Effector CD4-positive, alpha-beta T cell (primary cell): ENCODE results near the gene ADORA2A.

Source experiments
- DNase-seq: peaks from one replicate; pipeline ENCODE4 v3.0.0-alpha.2; 2020

The ADORA2A gene

DNA sequence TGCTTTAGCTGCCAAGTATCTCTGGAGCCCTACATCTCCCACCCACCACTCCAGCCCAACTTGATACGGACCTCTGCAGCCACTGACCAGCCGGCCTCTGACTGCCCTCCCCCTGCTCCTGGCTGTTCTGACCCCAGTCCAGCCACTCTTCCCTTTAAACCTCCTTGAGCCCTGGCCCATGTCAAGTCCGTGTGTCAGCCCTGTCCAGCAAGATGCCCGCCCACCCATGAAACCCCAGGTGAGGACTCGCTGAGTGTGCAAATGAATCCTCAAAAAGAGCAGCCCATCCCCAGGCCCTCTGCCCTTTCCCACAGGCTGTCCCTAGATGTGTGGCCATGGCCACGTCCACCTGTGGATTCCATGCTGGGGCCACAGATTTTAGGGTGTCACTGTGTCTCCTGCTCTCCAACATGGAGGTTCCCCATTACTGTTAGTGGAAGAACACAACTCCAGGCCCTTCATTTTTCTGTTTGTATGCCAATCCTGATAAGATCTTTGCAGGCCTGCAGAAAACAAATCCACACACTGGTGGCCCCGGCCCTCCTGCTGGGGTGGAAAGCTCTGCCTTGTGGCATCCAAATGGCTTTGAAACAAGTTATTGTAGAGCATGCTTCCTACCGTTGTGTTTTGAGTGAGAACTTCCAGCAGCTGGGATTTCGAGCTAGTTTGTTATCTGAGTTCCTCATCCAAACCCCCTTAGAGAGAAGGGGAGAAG is 22.7 kb upstream of the ADORA2A start:
- DNase-seq = no peak

DNA sequence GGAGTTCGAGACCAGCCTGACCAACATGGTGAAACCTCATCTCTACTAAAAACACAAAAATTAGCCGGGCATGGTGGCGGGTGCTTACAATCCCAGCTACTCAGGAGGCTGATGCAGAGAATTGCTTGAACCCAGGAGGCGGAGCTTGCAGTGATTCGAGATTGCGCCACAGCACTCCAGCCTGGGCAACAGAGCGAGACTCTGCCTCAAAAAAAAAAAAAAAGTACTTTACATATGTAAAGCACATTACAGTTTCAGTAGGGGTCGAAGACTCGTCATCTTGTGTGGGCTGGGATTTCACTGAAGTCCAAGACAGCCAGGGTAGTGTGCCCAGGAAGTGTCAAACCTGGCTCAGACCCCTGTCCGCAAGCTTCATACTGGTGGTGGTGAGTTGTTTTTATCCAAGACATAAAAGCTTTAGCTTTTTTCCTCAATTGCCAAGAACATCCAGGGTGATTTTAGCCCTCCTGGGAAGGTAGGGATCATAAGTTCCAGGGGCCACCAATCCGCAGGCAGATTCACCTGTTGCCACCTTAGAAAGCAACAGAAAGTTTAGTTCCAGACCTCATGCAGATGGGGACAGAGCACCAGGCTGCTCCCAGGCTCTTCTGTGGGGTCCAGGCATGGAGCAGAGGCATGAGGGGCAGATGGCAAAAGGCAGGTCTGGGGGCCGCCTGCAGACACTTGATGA is 21.6 kb upstream of the ADORA2A start:
- no peak for DNase-seq

DNA sequence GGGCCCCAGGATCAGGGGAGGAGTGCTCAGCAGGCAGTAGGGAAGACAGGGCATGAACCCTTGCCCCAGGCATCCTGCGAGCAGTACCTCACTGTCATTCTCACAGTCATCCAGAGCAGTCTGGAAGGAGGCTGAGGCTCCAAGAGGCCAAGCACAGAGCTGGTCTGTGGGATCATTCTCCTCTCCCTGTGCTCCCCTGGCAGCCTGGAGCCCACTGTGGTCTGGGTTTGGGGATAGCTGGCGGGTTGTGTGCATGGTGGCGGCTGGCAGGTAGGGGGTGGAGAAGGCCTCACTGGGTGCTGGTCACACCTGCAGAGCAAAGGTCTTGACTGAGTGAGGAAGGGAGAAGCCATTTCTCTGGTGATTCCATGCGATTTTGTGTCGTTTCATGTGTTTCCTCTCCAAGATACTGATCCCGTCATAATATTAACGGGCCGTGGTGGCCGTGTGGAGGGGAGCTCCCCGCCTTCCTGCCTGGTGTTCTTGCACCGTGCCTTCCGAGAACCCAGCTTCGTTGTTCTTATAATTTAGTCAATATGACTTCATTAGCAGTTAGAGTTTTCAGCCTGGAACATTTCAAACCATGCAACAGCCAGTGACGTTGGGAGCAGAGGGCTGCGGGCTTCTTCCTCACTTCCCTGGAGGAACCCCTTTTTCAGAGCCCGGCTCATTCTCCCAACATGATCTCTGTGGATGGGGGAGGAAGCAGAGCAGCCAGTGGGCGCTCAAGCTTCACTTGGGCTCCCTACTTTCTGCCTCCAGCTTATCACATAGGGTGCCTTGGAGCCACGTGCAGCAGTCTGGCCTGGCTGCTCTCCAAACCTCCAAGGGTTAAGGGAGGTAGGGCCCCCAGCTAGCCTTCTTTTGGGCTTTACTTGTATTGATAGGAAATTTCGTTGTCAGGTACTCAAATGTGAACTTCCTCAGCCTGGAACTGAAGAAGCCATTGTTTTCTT is 20.8 kb upstream of the ADORA2A start:
- DNase-seq = no peak

DNA sequence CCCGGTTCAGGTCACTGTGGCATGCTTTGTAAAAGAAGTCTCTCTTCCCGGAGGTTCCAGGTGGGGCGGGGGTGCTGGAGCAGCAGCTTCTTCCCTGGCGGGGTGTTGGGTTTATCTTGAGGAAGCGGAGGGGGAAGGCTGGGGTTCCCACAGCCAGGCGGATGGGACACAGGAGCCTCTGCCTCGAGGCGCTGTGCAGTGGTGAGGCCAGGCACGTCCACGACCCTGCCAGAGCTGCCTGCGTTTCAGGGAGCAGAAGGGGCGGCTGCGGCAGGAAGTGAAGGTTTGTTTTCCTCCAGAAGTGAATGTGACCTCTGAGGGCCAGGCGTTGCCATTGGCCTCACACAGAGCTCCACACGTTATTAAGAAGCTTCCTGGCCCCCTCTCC is 20.1 kb upstream of the ADORA2A start:
- DNase-seq = no peak

DNA sequence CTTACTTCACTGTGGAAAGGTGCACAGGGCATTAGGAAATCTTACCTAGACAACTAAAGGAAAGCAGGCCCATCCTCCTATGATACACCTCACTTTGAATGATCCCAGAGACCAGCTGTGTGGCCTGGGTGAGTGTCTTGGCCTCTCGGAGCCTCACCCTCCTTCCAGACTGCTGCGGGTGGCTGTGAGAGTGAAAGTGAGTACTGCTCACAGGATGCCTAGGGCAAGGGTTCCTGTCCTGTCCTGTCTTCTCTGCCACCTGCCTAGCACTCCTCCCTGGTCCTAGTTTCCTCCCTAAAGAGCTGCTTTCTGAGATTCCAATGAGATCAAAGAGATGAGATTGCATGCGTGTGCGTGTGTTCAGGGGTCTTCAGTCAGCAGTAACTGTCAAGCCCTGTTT is 19.5 kb upstream of the ADORA2A start:
- DNase-seq = no peak

DNA sequence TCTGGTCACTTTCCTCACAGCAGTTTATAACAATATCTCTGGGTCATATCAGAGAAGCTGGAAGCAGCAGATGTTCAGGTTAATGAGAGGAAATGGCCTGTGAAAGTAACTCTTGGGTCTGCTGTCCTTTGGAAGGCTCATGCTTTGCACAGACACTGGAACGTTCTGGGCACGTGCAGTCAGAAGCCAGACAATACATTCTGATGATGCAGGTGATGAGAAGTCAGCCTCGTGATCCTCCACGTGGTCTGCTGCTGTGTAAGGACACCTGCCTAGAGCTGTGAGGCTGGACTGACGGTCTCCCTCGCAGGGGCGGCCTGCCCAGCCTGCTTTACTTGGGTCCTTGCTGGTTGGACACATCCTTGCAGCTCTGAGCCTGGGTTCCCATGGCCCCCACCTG is 18.8 kb upstream of the ADORA2A start:
- no peak for DNase-seq

DNA sequence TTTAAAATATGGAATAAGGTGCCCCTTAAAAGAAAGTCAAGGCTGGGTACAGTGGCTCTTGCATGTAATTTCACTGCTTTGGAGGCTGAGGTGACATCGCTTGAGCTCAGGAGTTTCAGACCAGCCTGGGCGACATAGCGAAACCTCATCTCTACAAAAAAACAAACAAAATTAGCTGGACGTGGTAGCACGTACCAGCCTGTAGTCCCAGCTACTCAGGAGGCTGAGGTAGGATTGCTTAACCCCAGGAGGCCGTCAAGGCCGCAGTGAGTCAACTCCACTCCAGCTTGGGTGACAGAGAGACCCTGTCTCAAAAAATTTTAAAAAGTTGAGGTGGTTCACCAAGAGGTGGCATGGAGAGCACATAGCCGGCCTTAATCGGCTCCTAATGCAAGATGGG is 17.7 kb upstream of the ADORA2A start:
- no peak for DNase-seq

DNA sequence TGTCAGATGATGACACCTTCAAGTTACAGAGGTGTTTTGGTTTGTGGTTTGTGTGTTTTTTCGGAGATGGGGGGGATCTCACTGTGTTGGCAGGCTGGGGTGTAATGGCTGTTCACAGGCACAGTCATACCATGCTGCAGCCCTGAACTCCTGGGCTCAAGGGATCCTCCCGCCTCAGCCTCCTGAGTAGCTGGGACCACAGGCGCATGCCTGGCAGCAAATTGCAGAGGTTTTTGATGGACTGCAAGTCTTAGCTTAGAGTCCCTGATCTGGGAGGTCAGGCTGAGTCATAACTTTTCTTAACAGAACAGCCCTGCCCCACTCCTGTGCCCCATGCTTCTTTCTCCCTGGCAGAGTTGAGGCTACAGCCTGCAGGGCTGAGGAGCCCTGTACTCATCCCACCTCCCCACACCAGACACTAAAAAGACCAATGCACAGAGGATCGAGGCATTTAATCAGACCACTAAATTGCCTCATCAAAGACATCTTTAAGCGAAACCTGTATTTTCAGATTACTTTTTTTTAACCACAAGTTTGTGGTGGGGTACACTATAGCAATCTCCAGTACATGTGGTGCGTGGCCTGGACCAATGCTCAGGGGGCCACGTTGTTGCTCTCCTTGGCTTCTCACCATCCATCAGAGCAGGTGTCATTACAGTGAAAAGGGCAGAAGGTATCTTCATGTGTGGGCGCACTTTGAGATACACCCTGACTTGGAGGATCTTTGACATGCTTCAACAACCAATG is 17.1 kb upstream of the ADORA2A start:
- no peak for DNase-seq

DNA sequence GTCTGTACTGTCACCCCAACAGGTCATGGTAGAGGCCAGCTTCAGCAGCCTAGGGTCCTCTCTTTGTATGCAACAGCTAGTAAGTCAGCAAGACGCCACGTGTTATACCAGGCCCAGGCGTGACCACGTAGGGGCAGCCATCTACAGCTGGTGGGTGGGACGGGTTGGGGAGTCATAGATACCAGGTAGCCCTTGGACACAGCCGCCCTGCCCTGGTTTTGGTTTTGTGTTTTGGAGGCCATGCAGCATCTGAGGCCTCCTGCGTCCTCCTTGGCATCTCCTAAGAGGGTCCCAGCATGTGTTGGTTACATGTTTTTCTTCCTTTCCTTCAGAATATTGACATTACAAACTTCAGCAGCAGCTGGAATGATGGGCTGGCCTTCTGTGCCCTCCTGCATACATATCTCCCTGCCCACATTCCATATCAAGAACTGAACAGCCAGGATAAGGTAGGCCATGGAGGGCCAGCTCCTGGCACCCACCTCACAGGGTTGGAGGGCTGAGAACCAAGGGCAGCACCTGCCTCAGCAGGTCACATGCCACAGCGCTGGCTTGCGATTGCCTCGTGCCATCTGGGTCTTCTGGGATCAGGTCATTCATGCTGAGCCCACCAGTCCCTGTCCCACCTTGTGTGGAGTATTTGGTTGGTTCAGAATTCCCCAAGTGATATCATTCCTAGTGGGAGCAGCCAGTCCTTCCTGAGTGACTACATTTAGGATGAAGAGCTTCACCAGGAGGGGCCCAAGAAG is 16.0 kb upstream of the ADORA2A start:
- no peak for DNase-seq

DNA sequence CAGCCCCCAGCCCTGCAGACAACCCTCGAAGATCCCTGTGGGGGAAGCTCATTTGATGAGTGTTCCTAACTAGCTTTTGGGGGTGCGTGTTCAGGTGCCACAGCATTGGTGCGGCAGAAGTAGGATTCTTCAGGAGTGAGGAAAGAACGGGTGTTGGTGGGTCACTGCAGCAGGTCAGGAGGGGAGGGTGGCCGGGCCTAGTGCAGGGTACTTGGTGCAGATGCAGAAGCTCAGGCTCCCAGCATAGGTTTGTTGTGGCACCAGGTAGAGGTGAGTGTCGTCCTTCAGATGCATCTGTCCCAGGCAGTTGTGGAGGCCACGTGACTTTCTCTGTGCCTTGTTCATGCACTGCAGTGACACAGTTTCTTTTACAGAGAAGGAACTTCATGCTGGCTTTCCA is 15.1 kb upstream of the ADORA2A start:
- DNase-seq = no peak

DNA sequence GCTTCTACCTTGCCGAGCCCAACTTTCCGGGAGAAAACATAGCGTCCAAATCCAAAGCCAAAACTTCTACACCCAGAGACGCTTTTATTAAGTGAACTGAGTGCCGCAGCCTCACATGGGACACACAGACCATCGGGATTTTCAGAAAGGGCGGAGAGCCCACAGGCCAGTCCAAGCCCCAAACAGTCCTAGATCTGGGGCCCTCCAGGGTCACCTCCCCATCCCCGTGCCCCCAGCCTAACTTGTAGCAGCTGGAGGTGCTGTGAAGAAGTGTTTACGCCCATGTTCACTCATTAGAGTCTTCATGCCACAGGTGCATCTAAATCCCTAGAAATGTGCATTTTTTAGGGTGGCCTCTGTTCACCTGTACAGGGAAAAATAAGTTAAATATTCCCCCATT is 14.1 kb upstream of the ADORA2A start:
- DNase-seq = no peak

DNA sequence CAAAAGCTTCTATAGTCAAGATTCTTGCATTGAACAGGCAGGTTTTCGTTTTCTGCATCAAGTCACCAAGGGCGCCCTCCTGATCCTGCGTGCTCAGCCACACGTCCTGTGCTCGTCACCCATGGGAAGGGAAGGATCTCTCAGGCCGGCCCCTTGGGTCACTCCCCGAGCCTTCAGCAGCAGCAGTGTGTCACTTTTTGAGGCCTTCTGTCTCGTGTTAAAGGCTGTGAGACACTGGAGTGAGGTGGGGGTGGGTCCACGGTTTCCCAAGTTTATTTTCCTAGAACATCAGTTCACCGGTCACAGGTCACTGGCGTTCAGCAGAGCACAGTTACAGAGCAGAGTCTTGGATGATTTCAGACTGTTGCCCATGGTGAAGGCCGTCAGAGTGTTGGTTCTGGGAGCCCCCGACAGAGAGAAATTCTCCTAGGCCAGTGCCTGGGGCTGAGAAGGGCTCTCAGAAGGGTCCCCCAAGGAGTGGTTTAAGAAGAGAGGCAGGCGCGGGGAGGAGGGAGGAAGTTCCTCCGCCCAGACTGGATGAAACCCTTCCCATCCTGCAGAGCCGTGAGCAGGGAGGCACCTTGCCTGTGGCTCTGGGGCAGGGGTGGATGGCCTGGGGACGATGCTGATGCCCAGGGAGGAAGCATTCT is 13.5 kb upstream of the ADORA2A start:
- DNase-seq = no peak

DNA sequence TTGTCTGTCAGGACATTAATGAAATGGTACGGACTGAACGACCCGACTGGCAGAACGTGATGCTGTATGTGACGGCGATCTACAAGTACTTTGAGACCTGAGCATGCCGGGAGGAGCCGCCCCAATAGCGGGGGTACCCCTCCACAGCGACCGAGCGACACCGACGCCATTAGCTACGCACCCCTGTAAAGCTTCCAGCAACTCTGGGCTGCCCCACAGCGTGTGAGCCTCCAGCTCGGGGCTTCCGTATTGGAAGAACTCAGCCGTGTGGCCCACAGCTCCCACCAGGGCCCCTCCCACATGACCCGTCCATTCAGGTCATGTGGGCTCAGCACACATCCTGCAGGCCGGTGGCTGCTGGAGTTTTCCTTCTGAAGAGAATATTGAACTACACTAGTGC is 12.9 kb upstream of the ADORA2A start:
- DNase-seq = no peak

DNA sequence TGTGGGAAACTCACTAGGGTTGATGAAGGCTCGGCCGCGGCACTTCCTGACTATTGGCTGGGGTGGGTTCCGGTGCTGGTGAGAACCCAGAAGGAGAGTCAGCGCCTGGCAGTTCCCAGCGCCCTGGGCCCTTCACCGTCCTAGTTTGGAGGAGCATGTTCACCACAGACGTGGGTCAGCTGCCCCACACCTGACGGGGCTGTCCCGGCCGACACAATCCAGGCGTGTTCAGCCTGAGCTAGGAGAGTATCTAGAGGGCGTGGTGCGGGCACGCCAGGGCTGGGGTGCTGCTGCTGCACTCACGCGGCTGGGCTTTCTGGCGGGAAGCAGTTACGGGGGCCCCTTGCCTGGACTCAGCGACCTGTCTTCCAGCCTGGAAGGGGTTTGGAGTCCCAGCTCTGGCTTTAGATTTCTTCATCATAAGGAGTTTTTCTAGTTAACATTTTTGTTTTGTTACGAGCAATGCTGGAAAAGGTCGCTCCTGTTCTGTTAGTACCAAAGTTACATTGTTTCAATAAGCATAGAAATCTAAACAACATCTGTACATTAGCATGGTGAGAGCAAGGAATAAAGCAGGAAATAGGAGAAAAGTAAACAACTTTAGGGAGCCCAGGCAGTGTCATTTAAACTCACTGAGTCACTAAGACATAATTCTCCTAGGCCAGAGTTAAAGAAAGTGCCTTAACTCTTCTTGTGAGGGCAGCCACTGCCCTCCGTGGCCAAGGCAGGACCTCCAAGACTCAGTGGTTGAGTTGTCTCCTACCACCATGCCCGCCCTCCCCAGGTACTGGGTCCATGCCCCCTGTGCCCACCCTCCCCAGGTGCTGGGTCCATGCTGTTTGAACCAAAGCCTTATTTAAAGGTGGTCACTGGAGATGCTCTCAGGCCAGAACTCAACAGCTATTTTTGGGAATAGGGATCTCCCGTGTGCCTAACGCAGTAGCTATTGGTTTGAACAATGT is 12.1 kb upstream of the ADORA2A start:
- DNase-seq = no peak

DNA sequence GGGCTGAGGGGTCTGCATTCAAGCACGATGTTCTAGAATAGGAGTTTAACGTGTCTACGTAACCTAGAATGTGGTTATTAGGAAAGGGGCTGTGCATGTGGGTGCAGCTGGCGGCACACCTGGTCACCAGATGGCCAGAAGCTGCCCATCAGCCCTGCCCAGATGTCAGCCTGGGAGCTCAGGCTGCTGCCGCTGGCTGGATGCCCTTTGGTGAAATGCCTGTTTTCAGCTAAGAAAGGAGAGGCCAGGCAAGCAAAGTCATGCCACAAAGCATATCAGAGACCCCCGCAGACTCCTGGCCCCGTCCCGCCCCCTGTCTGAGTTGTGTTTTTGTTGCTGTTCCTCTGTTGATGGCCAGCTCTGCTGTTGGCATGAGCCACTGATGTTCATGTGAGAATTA is 11.3 kb upstream of the ADORA2A start:
- no peak for DNase-seq

DNA sequence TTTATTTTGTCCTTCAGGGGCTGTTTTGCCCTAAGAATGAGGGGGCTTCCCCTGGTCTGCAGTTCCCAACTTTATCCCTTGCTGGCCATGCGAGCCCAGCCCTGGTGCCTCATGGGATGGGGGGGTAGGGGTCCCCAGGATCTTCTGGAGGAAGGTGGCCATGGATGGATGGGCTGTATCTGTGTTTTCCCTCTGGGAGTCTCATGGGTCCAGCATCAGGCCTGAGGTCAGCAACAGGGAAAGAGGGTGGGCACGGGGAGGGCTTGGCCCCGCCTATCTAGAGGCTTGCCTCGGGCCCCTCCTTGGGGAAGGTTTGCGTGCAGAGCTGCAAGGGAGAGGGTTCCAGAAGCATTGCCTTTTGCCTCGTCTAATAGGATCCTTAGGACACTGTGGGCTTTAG is 10.8 kb upstream of the ADORA2A start:
- DNase-seq = no peak

DNA sequence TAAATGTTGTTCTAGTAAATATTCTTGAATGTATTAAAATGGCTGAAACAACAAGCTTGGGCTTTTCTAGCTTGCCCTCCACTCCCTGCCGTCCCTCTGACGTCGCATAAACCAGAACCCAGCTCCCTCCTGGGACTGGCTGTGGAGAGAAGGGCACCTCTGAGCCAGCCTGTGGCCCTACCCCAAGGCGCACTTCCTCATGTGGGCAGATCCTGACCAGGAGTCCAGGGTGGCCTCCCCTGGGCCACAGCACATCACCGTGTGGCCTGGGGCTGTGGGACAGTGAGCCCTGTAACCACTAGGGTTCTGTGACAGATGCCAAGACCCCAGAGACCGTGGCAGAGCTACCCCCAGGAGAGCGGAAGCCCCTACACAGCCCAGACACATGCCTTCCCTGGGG is 10.2 kb upstream of the ADORA2A start:
- no peak for DNase-seq

DNA sequence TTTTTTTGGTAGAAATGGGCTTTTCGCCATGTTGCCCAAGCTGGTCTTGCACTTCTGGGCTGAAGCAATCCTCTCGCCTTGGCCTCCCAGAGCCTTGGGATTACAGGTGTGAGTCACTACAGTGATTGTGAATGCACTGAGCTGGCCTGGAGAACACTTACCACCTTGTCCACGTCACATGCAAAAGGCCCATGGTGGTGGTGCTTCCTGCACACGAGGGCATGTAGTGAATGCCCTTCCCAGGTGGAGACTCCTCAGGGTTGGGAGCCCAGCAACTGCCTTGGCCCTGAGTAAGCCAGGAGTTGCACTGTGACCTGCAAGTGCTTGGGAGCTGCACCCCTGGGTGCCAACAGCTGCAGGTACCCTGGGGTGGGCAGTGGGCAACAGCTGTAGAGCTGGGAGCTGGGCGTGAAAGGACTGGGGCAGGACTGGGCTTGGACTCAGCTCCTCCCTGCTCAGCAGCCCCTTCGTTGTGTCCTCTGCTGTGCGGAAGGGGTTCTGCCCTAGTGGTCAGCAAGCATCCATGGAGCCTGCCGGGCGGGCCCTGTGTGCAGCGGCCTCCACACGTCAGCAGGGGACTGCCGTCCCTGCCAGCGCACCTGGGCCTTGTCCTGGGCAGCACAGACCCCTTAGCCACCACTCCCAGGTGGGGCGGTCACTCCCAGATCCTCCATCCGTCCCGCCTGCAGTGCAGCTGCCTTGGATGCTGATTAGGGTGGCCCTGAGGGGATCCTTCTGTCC is 9.3 kb upstream of the ADORA2A start:
- no peak for DNase-seq

DNA sequence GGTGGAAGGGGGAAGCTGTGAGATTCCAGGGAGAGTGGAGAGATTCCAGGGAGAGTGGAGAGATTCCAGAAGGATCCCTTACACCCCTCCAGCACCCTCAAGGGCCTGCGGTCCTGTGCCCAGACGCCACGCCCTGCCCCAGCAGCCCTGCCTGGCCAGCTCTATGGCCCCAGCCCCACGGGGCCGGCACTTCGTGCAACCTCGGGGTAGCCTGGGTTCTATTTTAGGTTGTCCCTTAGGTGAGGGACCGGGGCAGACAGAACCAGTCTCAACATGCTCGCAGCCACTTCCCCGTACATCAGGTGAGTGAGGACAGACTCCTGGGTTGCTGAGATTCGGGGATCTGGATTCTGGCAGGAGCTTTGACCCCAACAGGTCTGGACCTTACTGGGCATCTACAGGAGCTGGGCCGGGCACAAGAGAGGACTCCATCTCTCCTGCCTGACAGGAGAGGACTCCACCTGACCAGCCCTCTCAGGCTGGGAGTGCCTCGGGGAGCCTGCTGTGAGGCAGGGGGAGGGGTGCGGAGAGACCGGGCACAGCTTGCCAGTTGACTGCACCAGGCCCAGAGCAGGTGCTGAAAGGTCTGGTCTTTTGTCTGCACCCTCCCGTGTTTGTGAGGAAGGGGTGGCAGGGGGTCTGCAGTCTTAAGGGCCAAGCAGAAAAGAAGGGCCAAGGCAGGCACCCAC is 8.5 kb upstream of the ADORA2A start:
- no peak for DNase-seq
